DND-41 (cell line): ENCODE results near the gene PANK4.

ENCODE experiments used
- ATAC-seq: fragments of 200-7000 bp; cut with Tn5 transposase; 3 replicates; pipeline ENCODE4 v1.9.1; 2021; ENCODE audit warnings: low read depth; ENCODE audit not compliant: insufficient read depth
- DNase-seq: peaks from one replicate; pipeline ENCODE4 v3.0.0-alpha.2; 2020
- H2AFZ ChIP-seq: 2 replicates; pipeline ENCODE4 v1.6.0; 2012; ENCODE audit warnings: low read depth, low read length
- H3K27ac ChIP-seq: 2 replicates; pipeline ENCODE4 v1.5.1; 2012; ENCODE audit warnings: low read length, inconsistent platforms
- H3K27me3 ChIP-seq: fragments of 200-600 bp; sonication (generic); 2 replicates; pipeline ENCODE4 v1.6.0; 2012; ENCODE audit warnings: low read length, mild to moderate bottlenecking, inconsistent platforms; ENCODE audit not compliant: insufficient read depth, poor library complexity
- H3K36me3 ChIP-seq: 2 replicates; pipeline ENCODE4 v1.5.1; 2012; ENCODE audit warnings: low read length, inconsistent platforms; ENCODE audit not compliant: insufficient read depth
- H3K4me1 ChIP-seq: 2 replicates; pipeline ENCODE4 v1.5.1; 2012; ENCODE audit warnings: mild to moderate bottlenecking, low read length; ENCODE audit not compliant: insufficient read depth
- H3K4me2 ChIP-seq: 2 replicates; pipeline ENCODE4 v1.6.0; 2012; ENCODE audit warnings: mild to moderate bottlenecking, moderate library complexity, low read length, inconsistent platforms; ENCODE audit not compliant: insufficient read depth
- H3K4me3 ChIP-seq, 2 experiments: fragments of 200-600 bp in 1 of 2; shearing (Covaris generic) in 1 of 2; 2 replicates each; pipeline ENCODE4 v1.5.1; 2012 to 2016; ENCODE audit warnings: inconsistent platforms in 2 of 2, low read length in 2 of 2, mild to moderate bottlenecking in 2 of 2, low read depth in 1 of 2, moderate library complexity in 1 of 2
- H3K79me2 ChIP-seq: 2 replicates; pipeline ENCODE4 v1.6.0; 2012; ENCODE audit warnings: low read length, inconsistent platforms; ENCODE audit not compliant: insufficient read depth
- H3K9ac ChIP-seq: 2 replicates; pipeline ENCODE4 v1.6.0; 2012; ENCODE audit warnings: low read depth, mild to moderate bottlenecking, inconsistent platforms, low read length, moderate library complexity
- H3K9me3 ChIP-seq: 2 replicates; pipeline ENCODE4 v1.5.1; 2012; ENCODE audit warnings: low read length, moderate library complexity, mild to moderate bottlenecking, inconsistent platforms; ENCODE audit not compliant: insufficient read depth, severe bottlenecking
- H4K20me1 ChIP-seq: 2 replicates; pipeline ENCODE4 v1.6.0; 2012; ENCODE audit warnings: low read length; ENCODE audit not compliant: insufficient read depth
- CTCF ChIP-seq: IDR thresholded peaks from 2 replicates; pipeline ENCODE4 v1.5.1; 2012; ENCODE audit warnings: borderline replicate concordance, low read length, moderate library complexity, mild to moderate bottlenecking; ENCODE audit not compliant: poor library complexity, severe bottlenecking; ENCODE audit errors: extremely low read depth
- EZH2 ChIP-seq: IDR thresholded peaks from 3 replicates; pipeline ENCODE4 v1.6.1; 2012; ENCODE audit warnings: borderline replicate concordance, low read depth, mild to moderate bottlenecking, moderate library complexity, low read length, inconsistent platforms; ENCODE audit not compliant: severe bottlenecking

PANK4 gene

GRCh38 chr1:2498648-2499047, 27.7 kb downstream of the PANK4 start:
- no peak overlapping the region for H3K27ac ChIP-seq
- H2AFZ ChIP-seq: no peak overlapping the region
- H3K27me3 ChIP-seq: no peaks in the 10 kb centered on the region
- H3K4me1 ChIP-seq: 0 out of 2 replicates have a peak, but pooled peaks cover 7% of the 10 kb centered on the region
- H3K9me3 ChIP-seq: no peaks in the 10 kb centered on the region
- no peak overlapping the region for H3K4me3 ChIP-seq
- ATAC-seq (no peak), DNase-seq (no peak)
- no peaks in the 10 kb centered on the region for H3K79me2 ChIP-seq
- no peaks in the 10 kb centered on the region for H3K36me3 ChIP-seq
- H3K9ac ChIP-seq: no peak overlapping the region
- H3K4me2 ChIP-seq: no peak overlapping the region
- TF ChIP-seq CTCF (no peak), EZH2 (no peak)
- no peaks in the 10 kb centered on the region; the same call in 1 of the 2 replicates for H4K20me1 ChIP-seq

- 0 out of 2 replicates have a peak, but pooled peaks cover 7% of the 10 kb centered on the region for H3K4me1 ChIP-seq
- no peaks in the 10 kb centered on the region for H3K9me3 ChIP-seq
- no peaks in the 10 kb centered on the region for H3K27me3 ChIP-seq
- H3K79me2 ChIP-seq: no peaks in the 10 kb centered on the region
- no peak for DNase-seq
- no peak for TF ChIP-seq EZH2
- no peaks in the 10 kb centered on the region for H3K36me3 ChIP-seq
- H3K9ac ChIP-seq: no peak overlapping the region
- no peak overlapping the region for H3K4me2 ChIP-seq
- H3K4me3 ChIP-seq: no peak overlapping the region
- H4K20me1 ChIP-seq: no peaks in the 10 kb centered on the region
- H3K27ac ChIP-seq: no peak overlapping the region
- no peak overlapping the region for H2AFZ ChIP-seq
- no peak for ATAC-seq
Measured at GRCh38 chr1:2497891-2498290, 28.5 kb downstream of the PANK4 start.

GRCh38 chr1:2496746-2497145, 29.6 kb downstream of the PANK4 start:
- no peak for ATAC-seq
- H3K9me3 ChIP-seq: no peaks in the 10 kb centered on the region
- H3K4me2 ChIP-seq: no peak overlapping the region
- TF ChIP-seq EZH2 (no peak), CTCF (no peak)
- H3K9ac ChIP-seq: no peak overlapping the region
- no peak for DNase-seq
- no peaks in the 10 kb centered on the region for H4K20me1 ChIP-seq
- no peak overlapping the region for H3K4me3 ChIP-seq
- no peak overlapping the region for H3K27ac ChIP-seq
- 0 out of 2 replicates have a peak, but pooled peaks cover 7% of the 10 kb centered on the region for H3K4me1 ChIP-seq
- H3K36me3 ChIP-seq: no peaks in the 10 kb centered on the region
- no peaks in the 10 kb centered on the region for H3K79me2 ChIP-seq
- H2AFZ ChIP-seq: no peak overlapping the region
- no peaks in the 10 kb centered on the region for H3K27me3 ChIP-seq

- H3K27ac ChIP-seq: no peak overlapping the region
- peak; percentile 24 for DNase-seq
- no peak for ATAC-seq
- no peak overlapping the region for H3K4me3 ChIP-seq
- H2AFZ ChIP-seq: no peak overlapping the region
- H3K9me3 ChIP-seq: no peaks in the 10 kb centered on the region
- no peaks in the 10 kb centered on the region for H3K27me3 ChIP-seq
- no peak overlapping the region for H3K9ac ChIP-seq
- no peaks in the 10 kb centered on the region for H4K20me1 ChIP-seq
- TF ChIP-seq CTCF (no peak), EZH2 (no peak)
- H3K36me3 ChIP-seq: no peaks in the 10 kb centered on the region
- H3K4me2 ChIP-seq: no peak overlapping the region
- H3K79me2 ChIP-seq: no peaks in the 10 kb centered on the region
- 0 out of 2 replicates have a peak, but pooled peaks cover 7% of the 10 kb centered on the region for H3K4me1 ChIP-seq
Measured at GRCh38 chr1:2496087-2496622, 30.2 kb downstream of the PANK4 start.
